ENCODE data around the gene EPAS1. TPM values are rescaled to one million over a fixed set of nuclear protein-coding genes. Genes with fewer than 3 reads are reported as not detected.

EPAS1 gene
- total and polyA plus RNA-seq, 12 donors: 25.2 to 307 (median 175) TPM

DNA sequence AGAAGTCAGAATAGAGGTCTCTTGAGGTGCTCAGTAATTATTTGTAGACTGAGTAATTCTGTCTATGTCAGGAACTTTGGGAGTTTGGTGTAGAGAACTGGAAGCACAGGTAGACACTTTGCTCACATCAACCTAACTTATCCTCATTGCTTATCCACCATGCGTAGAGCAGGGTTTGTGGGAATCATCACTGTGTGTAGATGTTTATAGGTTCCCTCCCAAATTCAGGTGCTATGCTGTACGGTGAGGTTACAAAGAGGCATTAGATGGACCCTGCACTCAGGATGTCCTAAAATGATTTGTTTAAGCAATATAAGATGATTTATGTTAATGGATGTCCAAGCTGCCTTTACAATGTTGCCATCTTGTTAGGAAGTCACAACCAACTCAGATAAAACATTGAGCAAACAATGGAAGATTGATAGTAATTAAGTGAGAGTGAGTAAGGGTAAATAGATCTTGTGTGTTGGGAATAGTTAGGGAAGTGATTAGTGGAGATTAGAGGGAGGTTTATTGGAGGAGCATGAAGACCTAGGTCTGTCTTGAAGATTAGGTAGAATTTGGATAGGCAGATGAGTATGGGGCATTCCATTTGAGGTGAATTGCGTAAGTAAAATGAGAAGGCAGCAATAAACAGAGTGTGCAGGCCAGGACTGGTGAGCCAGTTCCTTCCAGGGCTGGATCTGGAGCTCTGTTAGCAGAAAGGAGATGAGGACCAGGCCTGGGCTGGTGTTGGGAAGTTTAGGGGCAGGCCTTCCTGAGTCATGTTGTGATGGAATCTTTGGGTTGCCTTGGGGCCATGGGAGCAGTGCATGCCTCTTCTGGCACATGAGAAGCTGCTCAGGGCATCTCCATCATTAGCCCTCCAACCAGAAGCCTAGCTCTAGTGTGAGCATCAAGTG, 12.1 kb downstream of the EPAS1 start:
- Histone ChIP-seq H3K4me1 (replicated peaks in 1 of 2) (peaks cover 0 to 53% of the 10 kb centered on the region in 2 donors), H3K36me3 (replicated peaks in 1 of 2) (no peaks in the 10 kb centered on the region), H3K4me3 (no peak overlapping the region), H3K27ac (peak overlapping the region in 1 of 5 donors; percentile 3), H3K9me3 (replicated peaks in 1 of 3) (no peaks in the 10 kb centered on the region), H3K27me3 (no peaks in the 10 kb centered on the region)
- 95 to 99% (median 97%) methylated on average over 3 of the region's 3 CpGs for WGBS, 4 donors
- TF ChIP-seq POLR2A (IDR thresholded peaks at IDR 0.05) (no peak), CTCF (IDR thresholded peaks at IDR 0.05) (no peak)
- intact Hi-C loops (cut with DNase I): no loop called here
- no peak for DNase-seq

GRCh38 chr2:46310446-46310845, 13.2 kb downstream of the EPAS1 start:
- H3K9me3 ChIP-seq (replicated peaks in 1 of 3): no peaks in the 10 kb centered on the region
- H3K4me3 ChIP-seq: no peak overlapping the region
- DNase-seq: no peak
- no peaks in the 10 kb centered on the region for H3K36me3 ChIP-seq (replicated peaks in 1 of 2)
- WGBS, 4 donors: 95 to 99% (median 96%) methylated on average over 5 of the region's 5 CpGs
- no peaks in the 10 kb centered on the region for H3K27me3 ChIP-seq
- H3K27ac ChIP-seq: no peak overlapping the region
- intact Hi-C loops (cut with DNase I): no loop called here
- H3K4me1 ChIP-seq (replicated peaks in 1 of 2): peaks cover 9 to 63% of the 10 kb centered on the region in 2 donors
- no peak for TF ChIP-seq CTCF (IDR thresholded peaks at IDR 0.05)
- TF ChIP-seq POLR2A (IDR thresholded peaks at IDR 0.05): no peak

DNA sequence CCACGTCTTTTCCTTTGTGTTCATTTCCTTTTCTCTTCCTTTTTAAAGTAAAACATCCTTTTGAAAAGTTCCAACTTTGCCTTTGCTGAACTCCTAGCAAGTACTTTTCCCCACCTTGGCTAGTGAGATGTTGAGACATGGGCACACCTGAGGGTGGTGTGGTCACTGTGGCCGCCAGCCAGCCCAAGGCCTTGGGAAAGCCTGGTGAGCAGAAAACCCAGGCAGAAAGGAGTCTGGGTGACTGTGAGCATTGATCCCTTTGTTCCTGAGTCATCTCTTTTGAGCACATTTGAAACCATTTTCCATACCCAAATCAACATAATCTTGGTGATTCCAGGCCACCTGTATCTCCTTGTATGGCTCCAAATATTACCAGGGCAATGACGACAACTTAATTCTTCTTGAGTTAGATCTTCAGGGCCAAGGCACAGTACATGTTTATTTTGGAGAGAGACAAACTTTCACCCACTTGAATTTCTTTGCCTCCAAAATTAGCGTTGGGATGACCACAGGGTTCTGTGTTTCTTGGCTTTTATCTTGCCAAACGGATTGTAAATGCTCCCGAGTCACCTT, 14.5 kb downstream of the EPAS1 start:
- no peaks in the 10 kb centered on the region for H3K36me3 ChIP-seq (replicated peaks in 1 of 2)
- peak overlapping the region in 2 of 5 donors; percentile 39 to 70 for H3K27ac ChIP-seq
- H3K27me3 ChIP-seq: no peaks in the 10 kb centered on the region
- H3K9me3 ChIP-seq (replicated peaks in 1 of 3): no peaks in the 10 kb centered on the region
- WGBS, 4 donors: 67 to 83% (median 72%) methylated on average over 6 of the region's 6 CpGs
- peaks cover 13 to 66% of the 10 kb centered on the region in 2 donors for H3K4me1 ChIP-seq (replicated peaks in 1 of 2)
- intact Hi-C loops (cut with DNase I): no loop called here
- no peak overlapping the region for H3K4me3 ChIP-seq
- DNase-seq: no peak
- no peak for TF ChIP-seq CTCF (IDR thresholded peaks at IDR 0.05)
- no peak for TF ChIP-seq POLR2A (IDR thresholded peaks at IDR 0.05)

GRCh38 chr2:46313063-46313462, 15.9 kb downstream of the EPAS1 start:
- Histone ChIP-seq H3K36me3 (replicated peaks in 1 of 2) (no peaks in the 10 kb centered on the region), H3K9me3 (replicated peaks in 1 of 3) (no peaks in the 10 kb centered on the region), H3K4me1 (replicated peaks in 1 of 2) (peaks cover 13 to 66% of the 10 kb centered on the region in 2 donors), H3K27ac (peak overlapping the region in 1 of 5 donors; percentile 21), H3K27me3 (no peaks in the 10 kb centered on the region), H3K4me3 (no peak overlapping the region)
- no peak for TF ChIP-seq POLR2A (IDR thresholded peaks at IDR 0.05)
- no peak for TF ChIP-seq CTCF (IDR thresholded peaks at IDR 0.05)
- intact Hi-C loops (cut with DNase I): no loop called here
- DNase-seq: no peak
- 86 to 91% (median 88%) methylated on average over 3 of the region's 3 CpGs for WGBS, 4 donors

Measured in adrenal gland (tissue), 12 donors.